ENCODE data around the gene STIM1.

DNA sequence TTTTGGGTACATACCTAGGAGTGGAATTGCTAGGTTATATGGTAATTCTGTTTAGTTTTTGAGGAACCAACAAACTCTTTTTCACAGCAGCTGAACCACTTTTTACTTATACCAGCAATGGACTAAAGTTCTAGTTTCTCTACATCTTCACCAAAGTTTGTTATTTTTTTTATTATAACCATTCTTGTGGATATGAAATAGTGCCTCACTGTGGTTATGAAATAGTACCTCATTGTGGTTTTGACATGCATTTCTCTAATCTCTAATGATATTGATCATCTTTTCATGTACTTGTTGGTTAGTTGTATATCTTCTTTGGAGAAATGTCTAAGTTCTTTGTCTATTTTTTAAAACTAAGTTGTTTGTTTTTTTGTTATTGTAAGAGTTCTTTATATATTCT is 27.2 kb downstream of the STIM1 start:
- no peak for TF ChIP-seq CTCF (IDR thresholded peaks at IDR 0.05)
- TF ChIP-seq POLR2A (IDR thresholded peaks at IDR 0.05), result no peak

Measured in right lobe of liver (tissue), 4 donors.